ENCODE results near the gene NCKAP5. TPM values are rescaled to one million over a fixed set of nuclear protein-coding genes. Genes with fewer than 3 reads are reported as not detected.

NCKAP5 gene
- total and polyA plus RNA-seq, 2 experiments from 2014 or later, result 2.2 to 5.5 TPM

DNA sequence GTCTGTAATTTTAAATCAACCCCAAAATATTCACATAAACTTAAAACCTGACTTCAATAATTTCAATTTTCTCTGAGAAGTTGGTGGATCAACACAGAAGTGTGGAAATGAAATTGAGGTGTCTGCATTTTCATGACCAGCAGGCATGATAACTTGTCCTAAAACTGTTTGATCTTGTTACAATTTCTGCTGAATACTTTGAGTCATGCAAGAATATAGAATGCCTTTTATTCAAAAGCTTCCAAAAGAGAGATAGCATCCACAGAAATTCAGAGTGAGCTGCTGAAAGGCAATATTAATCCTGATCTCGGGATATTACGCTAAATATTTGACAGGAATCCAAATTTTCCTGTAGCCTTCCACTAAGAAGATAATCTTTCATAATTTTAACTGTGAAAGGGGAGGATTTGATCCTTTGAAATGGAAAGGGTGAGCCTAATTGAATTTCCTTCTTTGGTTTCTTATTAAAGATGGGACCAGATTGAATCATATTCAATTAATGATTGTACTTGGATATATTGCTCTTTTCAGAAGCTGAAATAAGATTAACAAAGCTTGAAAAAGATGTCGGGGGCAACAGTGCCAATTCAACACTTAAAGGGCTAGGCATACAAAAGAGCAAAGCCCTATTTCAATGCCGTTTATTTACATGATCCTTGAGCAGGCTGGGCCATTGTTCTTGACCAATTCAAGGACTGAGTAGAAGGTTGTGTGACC is 129.3 kb downstream of the NCKAP5 start:
- TF ChIP-seq EZH2 (IDR thresholded peaks at IDR 0.05; ENCODE audit: borderline replicate concordance) (no peak), EZH2phosphoT487 (IDR thresholded peaks at IDR 0.05; ENCODE audit: low read depth, severe bottlenecking, unreplicated experiment) (no peak)
- TF ChIP-seq, protein P1, sequence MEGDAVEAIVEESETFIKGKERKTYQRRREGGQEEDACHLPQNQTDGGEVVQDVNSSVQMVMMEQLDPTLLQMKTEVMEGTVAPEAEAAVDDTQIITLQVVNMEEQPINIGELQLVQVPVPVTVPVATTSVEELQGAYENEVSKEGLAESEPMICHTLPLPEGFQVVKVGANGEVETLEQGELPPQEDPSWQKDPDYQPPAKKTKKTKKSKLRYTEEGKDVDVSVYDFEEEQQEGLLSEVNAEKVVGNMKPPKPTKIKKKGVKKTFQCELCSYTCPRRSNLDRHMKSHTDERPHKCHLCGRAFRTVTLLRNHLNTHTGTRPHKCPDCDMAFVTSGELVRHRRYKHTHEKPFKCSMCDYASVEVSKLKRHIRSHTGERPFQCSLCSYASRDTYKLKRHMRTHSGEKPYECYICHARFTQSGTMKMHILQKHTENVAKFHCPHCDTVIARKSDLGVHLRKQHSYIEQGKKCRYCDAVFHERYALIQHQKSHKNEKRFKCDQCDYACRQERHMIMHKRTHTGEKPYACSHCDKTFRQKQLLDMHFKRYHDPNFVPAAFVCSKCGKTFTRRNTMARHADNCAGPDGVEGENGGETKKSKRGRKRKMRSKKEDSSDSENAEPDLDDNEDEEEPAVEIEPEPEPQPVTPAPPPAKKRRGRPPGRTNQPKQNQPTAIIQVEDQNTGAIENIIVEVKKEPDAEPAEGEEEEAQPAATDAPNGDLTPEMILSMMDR (IDR thresholded peaks at IDR 0.05; ENCODE audit: poor library complexity), result no peak
- no peaks in the 10 kb centered on the region for H3K79me2 ChIP-seq
- no peaks in the 10 kb centered on the region for H4K20me1 ChIP-seq (ENCODE audit: insufficient read depth, poor library complexity, severe bottlenecking)
- no peaks in the 10 kb centered on the region for H3K4me1 ChIP-seq (ENCODE audit: insufficient read depth)
- H3K36me3 ChIP-seq (replicated peaks; ENCODE audit: insufficient read depth, low read depth), result no peaks in the 10 kb centered on the region
- no peak overlapping the region for H2AFZ ChIP-seq
- H3K27ac ChIP-seq, result no peak overlapping the region
- no peaks in the 10 kb centered on the region for H3K9me3 ChIP-seq (ENCODE audit: low read depth)
- 78% methylated on average over 4 of the region's 4 CpGs for WGBS (ENCODE audit: low lambda C conversion rate, missing lambda C conversion rate)
- no peak overlapping the region for H3K4me2 ChIP-seq
- DNase-seq (ENCODE audit: low spot score), result no peak
- no peak overlapping the region for H3K4me3 ChIP-seq
- H3K27me3 ChIP-seq, result no peaks in the 10 kb centered on the region
- no peaks in the 10 kb centered on the region for H3K9me2 ChIP-seq (replicated peaks; ENCODE audit: insufficient read depth)

DNA sequence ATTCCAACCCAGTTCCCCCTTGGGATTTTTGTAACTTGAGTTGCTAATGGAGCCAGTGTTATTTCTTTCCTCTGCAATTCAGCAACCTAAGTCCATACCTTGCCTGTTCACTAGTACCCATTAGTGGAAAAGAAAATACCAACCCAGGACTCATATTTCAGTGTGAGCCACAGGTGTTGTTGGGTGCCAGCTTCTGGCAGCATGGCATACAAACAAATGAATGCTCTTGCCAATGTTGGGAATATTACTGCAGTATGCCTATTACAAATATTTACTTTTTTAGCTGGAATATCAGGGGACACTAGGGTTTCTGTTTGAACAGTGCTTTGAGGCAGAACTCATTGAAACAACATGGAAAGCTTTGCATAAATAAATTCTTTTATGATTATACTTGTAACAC is 130.2 kb downstream of the NCKAP5 start:
- H2AFZ ChIP-seq, result no peak overlapping the region
- H3K36me3 ChIP-seq (replicated peaks; ENCODE audit: insufficient read depth, low read depth), result no peaks in the 10 kb centered on the region
- H3K4me2 ChIP-seq, result no peak overlapping the region
- H3K79me2 ChIP-seq, result no peaks in the 10 kb centered on the region
- H3K9me3 ChIP-seq (ENCODE audit: low read depth), result no peaks in the 10 kb centered on the region
- H4K20me1 ChIP-seq (ENCODE audit: insufficient read depth, poor library complexity, severe bottlenecking), result no peaks in the 10 kb centered on the region
- H3K9me2 ChIP-seq (replicated peaks; ENCODE audit: insufficient read depth), result no peaks in the 10 kb centered on the region
- H3K27me3 ChIP-seq, result no peaks in the 10 kb centered on the region
- no peak for DNase-seq (ENCODE audit: low spot score)
- no peak overlapping the region for H3K27ac ChIP-seq
- no peaks in the 10 kb centered on the region for H3K4me1 ChIP-seq (ENCODE audit: insufficient read depth)
- no peak for TF ChIP-seq EZH2 (IDR thresholded peaks at IDR 0.05; ENCODE audit: borderline replicate concordance)
- TF ChIP-seq EZH2phosphoT487 (IDR thresholded peaks at IDR 0.05; ENCODE audit: low read depth, severe bottlenecking, unreplicated experiment), result no peak
- TF ChIP-seq, protein P1 (IDR thresholded peaks at IDR 0.05; ENCODE audit: poor library complexity), result no peak
- no peak overlapping the region for H3K4me3 ChIP-seq

- Histone ChIP-seq H3K9me3 (ENCODE audit: low read depth) (no peaks in the 10 kb centered on the region), H3K4me1 (ENCODE audit: insufficient read depth) (no peaks in the 10 kb centered on the region), H3K36me3 (replicated peaks; ENCODE audit: insufficient read depth, low read depth) (no peaks in the 10 kb centered on the region), H2AFZ (no peak overlapping the region), H3K4me3 (no peak overlapping the region), H3K4me2 (no peak overlapping the region), H3K27ac (no peak overlapping the region), H3K79me2 (no peaks in the 10 kb centered on the region), H3K9me2 (replicated peaks; ENCODE audit: insufficient read depth) (no peaks in the 10 kb centered on the region), H4K20me1 (ENCODE audit: insufficient read depth, poor library complexity, severe bottlenecking) (no peaks in the 10 kb centered on the region), H3K27me3 (no peaks in the 10 kb centered on the region)
- WGBS (ENCODE audit: low lambda C conversion rate, missing lambda C conversion rate), result 63% methylated on average over 3 of the region's 3 CpGs
- TF ChIP-seq, protein P1 (IDR thresholded peaks at IDR 0.05; ENCODE audit: poor library complexity), result no peak
- TF ChIP-seq EZH2 (IDR thresholded peaks at IDR 0.05; ENCODE audit: borderline replicate concordance) (no peak), EZH2phosphoT487 (IDR thresholded peaks at IDR 0.05; ENCODE audit: low read depth, severe bottlenecking, unreplicated experiment) (no peak)
- no peak for DNase-seq (ENCODE audit: low spot score)
These were observed 130.8 kb downstream of the NCKAP5 start for GRCh38 chr2:133437492-133437891.
